Vagina (tissue), 2 donors: Measurements from ENCODE around the gene FBXW4.

Experiments
- POLR2A ChIP-seq, 2 donors: fragments of 450-650 bp; IDR thresholded peaks; one replicate each; pipeline ENCODE4 v1.6.1; 2017; ENCODE audit warnings: antibody characterized with exemption in 2 of 2, mild to moderate bottlenecking in 2 of 2, moderate library complexity in 2 of 2
- POLR2AphosphoS5 ChIP-seq, 2 donors: sonication (generic); formaldehyde crosslinking; IDR thresholded peaks; one replicate each; pipeline ENCODE4 v1.9.0; 2017; ENCODE audit warnings: antibody characterized with exemption in 2 of 2, mild to moderate bottlenecking in 2 of 2, low read depth in 1 of 2; ENCODE audit not compliant: insufficient read depth in 1 of 2
- TF ChIP-seq, protein P1 (sequence below), 3 experiments: fragments of 450-650 bp in 2 of 3; fragments of 200-600 bp in 1 of 3; sonication (generic) in 1 of 3; IDR thresholded peaks; one replicate each; pipeline ENCODE4 v1.5.1; 2017 to 2019; ENCODE audit warnings: antibody characterized with exemption in 3 of 3, mild to moderate bottlenecking in 2 of 3, moderate library complexity in 2 of 3

GRCh38 chr10:101712997-101713396, 18.0 kb upstream of the FBXW4 start:
- TF ChIP-seq POLR2A (IDR thresholded peaks at IDR 0.05) (no peak), POLR2AphosphoS5 (IDR thresholded peaks at IDR 0.05; ENCODE audit: insufficient read depth in 1 of 2, low read depth in 1 of 2) (no peak)
- TF ChIP-seq, protein P1, sequence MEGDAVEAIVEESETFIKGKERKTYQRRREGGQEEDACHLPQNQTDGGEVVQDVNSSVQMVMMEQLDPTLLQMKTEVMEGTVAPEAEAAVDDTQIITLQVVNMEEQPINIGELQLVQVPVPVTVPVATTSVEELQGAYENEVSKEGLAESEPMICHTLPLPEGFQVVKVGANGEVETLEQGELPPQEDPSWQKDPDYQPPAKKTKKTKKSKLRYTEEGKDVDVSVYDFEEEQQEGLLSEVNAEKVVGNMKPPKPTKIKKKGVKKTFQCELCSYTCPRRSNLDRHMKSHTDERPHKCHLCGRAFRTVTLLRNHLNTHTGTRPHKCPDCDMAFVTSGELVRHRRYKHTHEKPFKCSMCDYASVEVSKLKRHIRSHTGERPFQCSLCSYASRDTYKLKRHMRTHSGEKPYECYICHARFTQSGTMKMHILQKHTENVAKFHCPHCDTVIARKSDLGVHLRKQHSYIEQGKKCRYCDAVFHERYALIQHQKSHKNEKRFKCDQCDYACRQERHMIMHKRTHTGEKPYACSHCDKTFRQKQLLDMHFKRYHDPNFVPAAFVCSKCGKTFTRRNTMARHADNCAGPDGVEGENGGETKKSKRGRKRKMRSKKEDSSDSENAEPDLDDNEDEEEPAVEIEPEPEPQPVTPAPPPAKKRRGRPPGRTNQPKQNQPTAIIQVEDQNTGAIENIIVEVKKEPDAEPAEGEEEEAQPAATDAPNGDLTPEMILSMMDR (IDR thresholded peaks at IDR 0.05), result no peak
